HG03521 (cell line): ENCODE measurements around the gene EMC10.

Experiments used
- ATAC-seq: cut with Tn5 transposase; IDR thresholded peaks from one replicate; pipeline ENCODE4 v1.9.1; 2021; ENCODE audit warnings: mild to moderate bottlenecking, moderate library complexity; ENCODE audit not compliant: unreplicated experiment

Gene EMC10

DNA sequence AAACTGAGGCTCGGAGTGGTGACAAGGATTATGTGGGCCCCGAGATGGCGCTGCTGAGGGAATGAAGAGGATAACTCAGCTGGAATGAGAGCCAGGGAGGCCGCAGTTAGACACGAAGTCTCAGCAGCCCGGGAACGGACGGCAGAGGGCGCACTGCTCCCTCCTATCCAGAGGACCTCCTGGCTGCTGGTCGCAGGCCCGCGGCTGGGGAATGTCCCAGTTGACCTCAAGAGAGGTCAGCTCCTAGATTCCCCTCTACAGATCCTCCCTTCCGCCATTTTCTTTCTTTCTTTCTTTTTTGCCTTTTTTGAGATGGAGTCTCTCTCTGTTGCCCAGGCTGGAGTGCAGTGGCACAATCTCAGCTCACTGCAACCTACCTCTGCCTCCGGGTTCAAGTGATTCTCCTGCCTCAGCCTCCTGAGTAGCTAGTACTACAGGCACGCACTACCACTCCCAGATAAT, 61.5 kb downstream of the EMC10 start:
- ATAC-seq = no peak
